ENCODE data around the gene ROR1.

ROR1 gene

GRCh38 chr1:63877021-63877767, 103.4 kb downstream of the ROR1 start:
- no peak for DNase-seq (ENCODE audit: low read depth, low spot score)

GRCh38 chr1:63877816-63878215, 104.0 kb downstream of the ROR1 start:
- no peak for TF ChIP-seq POLR2AphosphoS5 (IDR thresholded peaks at IDR 0.05; ENCODE audit: borderline replicate concordance, low read depth, low read length)
- no peak for TF ChIP-seq FOXP2 (optimal IDR thresholded peaks at IDR 0.05; ENCODE audit: control extremely low read depth, extremely low read length, insufficient read depth)
- no peaks in the 10 kb centered on the region for H3K36me3 ChIP-seq (ENCODE audit: insufficient read depth, low read length)
- H3K4me3 ChIP-seq = no peak overlapping the region
- DNase-seq (ENCODE audit: low read depth, low spot score) = no peak
- no peak overlapping the region for H3K9ac ChIP-seq (ENCODE audit: insufficient read length)
- H3K9me3 ChIP-seq (ENCODE audit: low read depth, low read length) = no peaks in the 10 kb centered on the region
- H3K27ac ChIP-seq = no peak overlapping the region

More at GRCh38 chr1:63877021-63877767, 103.4 kb downstream of the ROR1 start:
- Histone ChIP-seq H3K9me3 (ENCODE audit: low read depth, low read length) (no peaks in the 10 kb centered on the region), H3K4me3 (no peak overlapping the region), H3K9ac (ENCODE audit: insufficient read length) (no peak overlapping the region), H3K27ac (no peak overlapping the region), H3K36me3 (ENCODE audit: insufficient read depth, low read length) (no peaks in the 10 kb centered on the region)
- TF ChIP-seq POLR2AphosphoS5 (IDR thresholded peaks at IDR 0.05; ENCODE audit: borderline replicate concordance, low read depth, low read length) (no peak), EZH2 (IDR thresholded peaks at IDR 0.05) (no peak)

DNA sequence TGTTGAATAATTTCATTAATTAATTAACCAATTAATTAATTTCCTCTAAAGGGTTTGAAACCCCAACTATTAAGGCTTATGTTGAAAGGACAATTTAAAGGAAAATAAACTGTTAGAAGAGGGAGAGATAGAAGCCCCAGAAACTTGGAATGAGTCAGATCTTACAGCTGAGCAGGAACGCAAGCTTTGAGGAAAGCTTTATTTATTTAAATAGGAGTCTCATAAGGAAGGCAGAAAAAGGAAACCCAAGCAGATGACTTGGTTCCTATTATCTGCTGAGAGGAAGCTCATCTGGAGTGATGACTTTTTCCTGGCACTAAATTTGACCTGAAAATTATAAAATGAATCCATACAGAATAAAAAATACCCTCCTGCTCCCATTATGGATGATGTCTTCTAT, 105.1 kb downstream of the ROR1 start:
- Histone ChIP-seq H3K9ac (ENCODE audit: insufficient read length) (no peak overlapping the region), H3K9me3 (ENCODE audit: low read depth, low read length) (no peaks in the 10 kb centered on the region), H3K4me3 (no peak overlapping the region), H3K27ac (no peak overlapping the region), H3K36me3 (ENCODE audit: insufficient read depth, low read length) (no peaks in the 10 kb centered on the region)
- TF ChIP-seq EZH2 (IDR thresholded peaks at IDR 0.05) (no peak), POLR2AphosphoS5 (IDR thresholded peaks at IDR 0.05; ENCODE audit: borderline replicate concordance, low read depth, low read length) (no peak), FOXP2 (optimal IDR thresholded peaks at IDR 0.05; ENCODE audit: control extremely low read depth, extremely low read length, insufficient read depth) (no peak)
- no peak for DNase-seq (ENCODE audit: low read depth, low spot score)

DNA sequence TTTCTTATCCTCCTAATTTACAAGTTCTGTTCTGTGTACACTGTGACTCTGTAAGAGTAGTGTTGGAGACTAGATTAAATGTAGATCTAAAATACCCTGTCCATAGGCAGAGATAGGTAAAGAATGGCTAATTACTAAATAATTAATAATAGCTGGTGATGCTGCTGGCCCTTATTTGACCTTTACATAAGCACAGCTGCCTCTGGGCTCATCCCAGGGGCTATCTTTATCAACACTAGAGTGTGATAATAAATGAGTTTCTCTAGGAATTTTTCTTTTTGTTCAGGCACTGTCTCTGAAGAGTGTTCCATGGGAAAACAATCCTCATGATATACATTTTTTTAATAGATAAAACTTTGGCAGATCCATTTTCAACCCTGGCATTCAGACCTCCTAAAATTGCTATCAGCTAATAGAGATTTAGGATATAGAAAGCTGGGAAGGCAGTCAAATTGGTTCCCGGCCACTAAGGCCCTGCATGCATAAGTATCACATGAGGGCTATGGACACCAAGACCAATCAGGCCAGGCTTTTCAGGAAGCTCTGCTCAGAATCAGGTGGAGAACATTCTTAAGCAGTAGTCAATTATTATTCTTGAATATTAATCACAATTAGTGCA, 107.2 kb downstream of the ROR1 start:
- H3K9ac ChIP-seq (ENCODE audit: insufficient read length) = no peak overlapping the region
- no peaks in the 10 kb centered on the region for H3K36me3 ChIP-seq (ENCODE audit: insufficient read depth, low read length)
- TF ChIP-seq POLR2AphosphoS5 (IDR thresholded peaks at IDR 0.05; ENCODE audit: borderline replicate concordance, low read depth, low read length) = no peak
- no peak for TF ChIP-seq EZH2 (IDR thresholded peaks at IDR 0.05)
- no peak for TF ChIP-seq FOXP2 (optimal IDR thresholded peaks at IDR 0.05; ENCODE audit: control extremely low read depth, extremely low read length, insufficient read depth)
- H3K9me3 ChIP-seq (ENCODE audit: low read depth, low read length) = no peaks in the 10 kb centered on the region
- no peak for DNase-seq (ENCODE audit: low read depth, low spot score)
- no peak overlapping the region for H3K27ac ChIP-seq
- no peak overlapping the region for H3K4me3 ChIP-seq

GRCh38 chr1:63882048-63882704, 108.4 kb downstream of the ROR1 start:
- Histone ChIP-seq H3K9me3 (ENCODE audit: low read depth, low read length) (no peaks in the 10 kb centered on the region), H3K36me3 (ENCODE audit: insufficient read depth, low read length) (no peaks in the 10 kb centered on the region), H3K9ac (ENCODE audit: insufficient read length) (no peak overlapping the region), H3K4me3 (no peak overlapping the region), H3K27ac (no peak overlapping the region)
- TF ChIP-seq EZH2 (IDR thresholded peaks at IDR 0.05) = no peak
- TF ChIP-seq POLR2AphosphoS5 (IDR thresholded peaks at IDR 0.05; ENCODE audit: borderline replicate concordance, low read depth, low read length) = no peak
- TF ChIP-seq FOXP2 (optimal IDR thresholded peaks at IDR 0.05; ENCODE audit: control extremely low read depth, extremely low read length, insufficient read depth) = no peak
- DNase-seq (ENCODE audit: low read depth, low spot score) = no peak

DNA sequence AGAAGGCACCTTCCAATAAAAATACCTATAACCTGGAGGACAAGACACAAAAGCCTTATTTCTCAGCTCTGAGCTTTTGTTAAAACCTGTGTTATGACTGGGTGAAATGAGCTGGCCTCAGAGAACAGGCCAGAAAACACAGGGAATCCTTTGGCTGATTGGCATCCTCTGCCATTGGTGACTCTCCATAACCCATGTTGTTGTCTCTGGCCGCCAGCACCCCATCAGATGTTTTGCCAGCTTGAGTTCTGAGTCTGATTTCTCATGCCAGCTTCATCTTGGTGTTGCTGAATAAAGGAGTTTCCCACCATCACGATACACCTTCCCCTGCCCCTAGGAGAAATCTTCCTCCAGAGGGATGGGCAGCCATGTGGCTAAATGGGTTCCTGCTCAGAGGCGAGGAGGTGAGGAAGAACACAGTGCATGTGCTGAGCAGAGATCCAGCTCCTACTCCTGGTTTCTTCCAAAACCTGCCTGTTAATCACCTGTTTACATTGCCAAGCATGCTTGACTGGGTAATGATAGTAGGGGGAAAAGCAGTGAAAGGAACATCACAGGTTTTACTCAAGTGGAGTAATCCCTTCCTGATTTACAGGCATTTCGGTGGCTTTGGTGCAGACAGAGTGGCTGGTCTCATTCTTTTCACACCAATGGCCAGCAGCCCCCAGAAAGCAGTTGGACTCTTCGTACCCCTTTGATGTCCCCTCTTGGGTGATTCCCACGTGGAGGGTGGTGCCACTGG, 109.8 kb downstream of the ROR1 start:
- Histone ChIP-seq H3K4me3 (no peak overlapping the region), H3K9me3 (ENCODE audit: low read depth, low read length) (no peaks in the 10 kb centered on the region), H3K36me3 (ENCODE audit: insufficient read depth, low read length) (no peaks in the 10 kb centered on the region), H3K27ac (no peak overlapping the region), H3K9ac (ENCODE audit: insufficient read length) (no peak overlapping the region)
- DNase-seq (ENCODE audit: low read depth, low spot score) = no peak
- no peak for TF ChIP-seq POLR2AphosphoS5 (IDR thresholded peaks at IDR 0.05; ENCODE audit: borderline replicate concordance, low read depth, low read length)
- TF ChIP-seq EZH2 (IDR thresholded peaks at IDR 0.05) = no peak
- TF ChIP-seq FOXP2 (optimal IDR thresholded peaks at IDR 0.05; ENCODE audit: control extremely low read depth, extremely low read length, insufficient read depth) = no peak

GRCh38 chr1:63884486-63884885, 110.7 kb downstream of the ROR1 start:
- no peak overlapping the region for H3K9ac ChIP-seq (ENCODE audit: insufficient read length)
- no peak overlapping the region for H3K4me3 ChIP-seq
- no peak overlapping the region for H3K27ac ChIP-seq
- TF ChIP-seq FOXP2 (optimal IDR thresholded peaks at IDR 0.05; ENCODE audit: control extremely low read depth, extremely low read length, insufficient read depth) (no peak), EZH2 (IDR thresholded peaks at IDR 0.05) (no peak), POLR2AphosphoS5 (IDR thresholded peaks at IDR 0.05; ENCODE audit: borderline replicate concordance, low read depth, low read length) (no peak)
- H3K36me3 ChIP-seq (ENCODE audit: insufficient read depth, low read length) = no peaks in the 10 kb centered on the region
- DNase-seq (ENCODE audit: low read depth, low spot score) = no peak
- H3K9me3 ChIP-seq (ENCODE audit: low read depth, low read length) = no peaks in the 10 kb centered on the region

GRCh38 chr1:63885899-63886298, 112.1 kb downstream of the ROR1 start:
- Histone ChIP-seq H3K4me3 (no peak overlapping the region), H3K27ac (no peak overlapping the region), H3K9ac (ENCODE audit: insufficient read length) (no peak overlapping the region), H3K36me3 (ENCODE audit: insufficient read depth, low read length) (no peaks in the 10 kb centered on the region), H3K9me3 (ENCODE audit: low read depth, low read length) (no peaks in the 10 kb centered on the region)
- DNase-seq (ENCODE audit: low read depth, low spot score) = no peak
- TF ChIP-seq POLR2AphosphoS5 (IDR thresholded peaks at IDR 0.05; ENCODE audit: borderline replicate concordance, low read depth, low read length) (no peak), FOXP2 (optimal IDR thresholded peaks at IDR 0.05; ENCODE audit: control extremely low read depth, extremely low read length, insufficient read depth) (no peak), EZH2 (IDR thresholded peaks at IDR 0.05) (no peak)

Data from SK-N-MC (cell line).